GM18909 (cell line): ENCODE results near the gene PFAS.
"Not testable (repeated sequence)": the region's sequence is repeated elsewhere in the genome, so short reads cannot be mapped to it uniquely, and the experiment has no call there.

Source experiments
- ATAC-seq: cut with Tn5 transposase; IDR thresholded peaks from one replicate; pipeline ENCODE4 v1.9.1; 2021; ENCODE audit warnings: mild to moderate bottlenecking; ENCODE audit not compliant: unreplicated experiment, poor library complexity

PFAS gene

GRCh38 chr17:8225813-8226535 lies 23.1 kb upstream of the PFAS start:
- ATAC-seq = no peak

DNA sequence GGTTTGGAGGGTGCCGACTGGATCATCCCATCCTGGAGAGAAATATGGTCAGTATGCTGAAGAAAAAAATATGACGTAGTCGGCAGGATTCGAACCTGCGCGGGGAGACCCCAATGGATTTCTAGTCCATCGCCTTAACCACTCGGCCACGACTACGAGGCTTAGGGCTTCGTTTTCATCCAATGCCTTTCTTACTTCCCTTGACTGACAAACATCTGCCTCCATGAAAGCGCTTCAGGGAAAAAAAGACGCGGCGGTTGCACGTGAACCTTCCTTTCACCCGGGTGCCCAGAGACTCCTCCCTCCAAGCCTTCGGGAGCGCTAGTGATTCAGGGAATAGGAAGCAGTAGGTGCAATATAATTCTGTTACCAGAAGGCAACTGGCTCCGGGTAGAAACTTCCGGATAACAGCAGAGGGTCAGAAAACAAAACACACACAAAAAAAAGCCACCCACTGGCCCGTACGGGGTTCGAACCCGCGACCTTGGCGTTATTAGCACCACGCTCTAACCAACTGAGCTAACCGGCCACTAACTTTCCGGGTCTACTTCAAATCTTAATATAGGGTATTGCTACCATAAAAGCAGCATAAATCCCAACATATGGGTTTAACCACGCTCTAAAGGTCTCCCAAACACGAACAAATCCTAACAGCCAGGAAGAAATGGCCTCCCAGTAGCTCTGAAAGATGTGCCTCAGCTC lies 22.4 kb upstream of the PFAS start:
- ATAC-seq = no peak

DNA sequence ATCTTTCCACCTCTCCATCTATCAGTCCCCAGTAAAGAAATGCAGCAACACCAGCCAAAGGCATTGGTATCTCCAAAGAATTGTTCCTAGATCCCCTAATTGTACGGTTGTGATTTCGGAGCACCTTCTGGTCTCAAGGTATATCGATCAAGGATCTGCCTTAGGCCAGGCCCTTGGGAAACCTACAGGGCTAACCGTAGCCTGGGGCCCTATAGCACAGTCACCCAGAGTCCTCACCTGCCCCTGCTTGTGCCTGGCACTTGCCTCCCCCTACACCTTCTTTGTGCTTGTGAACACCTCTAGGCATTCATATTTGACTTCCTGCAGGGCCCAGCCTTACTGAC lies 21.9 kb upstream of the PFAS start:
- no peak for ATAC-seq

DNA sequence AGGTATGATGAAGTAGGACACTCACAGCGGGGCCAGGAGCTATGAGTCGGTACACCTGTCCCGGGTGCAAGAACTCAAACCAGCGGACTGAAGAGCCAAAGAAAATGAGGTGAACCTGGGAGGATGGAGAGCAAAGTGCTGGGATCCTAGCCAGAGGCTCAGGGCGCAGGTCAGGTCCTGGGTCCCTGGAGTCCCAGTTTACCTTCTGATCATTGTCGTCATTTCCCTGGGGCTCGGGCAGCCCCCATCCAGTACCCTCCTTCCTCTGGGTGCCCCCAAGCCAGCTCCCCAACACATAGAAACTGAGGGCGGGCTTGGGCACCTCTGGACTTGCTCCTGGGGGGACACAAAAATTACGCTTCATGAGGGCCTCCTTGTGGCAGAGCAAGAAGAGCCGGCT lies 17.4 kb upstream of the PFAS start:
- no peak for ATAC-seq

- ATAC-seq = no peak
These were observed 14.5 kb upstream of the PFAS start for GRCh38 chr17:8234361-8235270.

DNA sequence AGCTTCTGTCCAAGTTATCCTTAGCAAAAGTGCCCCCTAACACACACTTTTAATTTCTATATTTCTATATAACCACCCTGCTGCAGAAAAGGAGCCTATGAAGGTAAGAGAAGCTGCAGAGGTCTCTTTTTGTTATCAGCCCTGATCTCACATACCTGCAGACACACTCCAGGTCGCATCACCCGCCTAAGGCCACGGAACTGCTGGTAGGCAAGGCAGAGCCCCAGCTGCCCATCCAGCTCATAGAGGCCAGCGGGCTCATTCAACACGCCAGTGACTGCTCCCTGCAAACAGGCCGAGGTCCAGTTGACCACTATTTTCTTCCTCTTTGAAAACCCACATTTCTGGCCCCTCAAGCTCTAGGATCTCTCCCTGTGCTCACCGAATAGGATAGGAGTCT lies 13.4 kb upstream of the PFAS start:
- no peak for ATAC-seq

DNA sequence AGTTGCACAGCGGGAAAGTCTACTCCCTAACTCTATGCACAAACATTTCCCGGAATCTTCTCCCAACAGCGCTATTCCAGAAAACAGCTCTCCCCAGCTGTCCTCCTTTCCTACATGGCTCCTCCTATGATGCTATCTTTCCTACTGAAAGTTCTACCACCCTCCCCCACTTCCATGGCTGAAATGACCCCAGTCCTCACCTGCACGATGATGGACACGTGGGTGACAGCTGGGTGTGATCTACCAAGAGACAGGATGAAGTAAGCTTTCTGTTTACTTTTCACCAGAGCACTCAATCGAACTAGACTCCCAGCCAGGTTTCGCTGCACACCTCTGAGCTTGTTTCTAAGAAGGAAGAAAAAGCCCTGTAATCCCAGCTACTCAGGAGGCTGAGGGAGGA lies 11.9 kb upstream of the PFAS start:
- no peak for ATAC-seq

- ATAC-seq = no peak
These were observed 11.2 kb upstream of the PFAS start for GRCh38 chr17:8237886-8238285.

DNA sequence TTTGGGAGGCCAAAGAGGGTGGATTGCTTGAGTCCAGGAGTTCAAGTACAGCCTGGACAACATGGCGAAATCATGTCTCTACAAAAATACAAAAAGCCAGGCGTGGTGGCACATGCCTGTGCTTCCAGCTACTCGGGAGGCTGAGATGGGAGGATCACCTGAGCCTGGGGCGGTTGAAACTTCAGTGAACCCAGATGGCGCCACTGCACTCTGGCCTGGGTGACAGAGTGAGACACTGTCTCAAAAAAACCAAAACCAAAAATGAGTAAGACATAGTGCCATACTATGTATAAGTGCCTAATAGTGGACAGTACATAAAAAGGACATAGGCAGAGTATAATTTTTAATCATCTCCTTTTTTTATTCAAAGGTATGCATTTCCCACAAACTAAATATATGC lies 5.3 kb upstream of the PFAS start:
- ATAC-seq = no peak

GRCh38 chr17:8244768-8245167 lies 4.3 kb upstream of the PFAS start:
- ATAC-seq = no peak

DNA sequence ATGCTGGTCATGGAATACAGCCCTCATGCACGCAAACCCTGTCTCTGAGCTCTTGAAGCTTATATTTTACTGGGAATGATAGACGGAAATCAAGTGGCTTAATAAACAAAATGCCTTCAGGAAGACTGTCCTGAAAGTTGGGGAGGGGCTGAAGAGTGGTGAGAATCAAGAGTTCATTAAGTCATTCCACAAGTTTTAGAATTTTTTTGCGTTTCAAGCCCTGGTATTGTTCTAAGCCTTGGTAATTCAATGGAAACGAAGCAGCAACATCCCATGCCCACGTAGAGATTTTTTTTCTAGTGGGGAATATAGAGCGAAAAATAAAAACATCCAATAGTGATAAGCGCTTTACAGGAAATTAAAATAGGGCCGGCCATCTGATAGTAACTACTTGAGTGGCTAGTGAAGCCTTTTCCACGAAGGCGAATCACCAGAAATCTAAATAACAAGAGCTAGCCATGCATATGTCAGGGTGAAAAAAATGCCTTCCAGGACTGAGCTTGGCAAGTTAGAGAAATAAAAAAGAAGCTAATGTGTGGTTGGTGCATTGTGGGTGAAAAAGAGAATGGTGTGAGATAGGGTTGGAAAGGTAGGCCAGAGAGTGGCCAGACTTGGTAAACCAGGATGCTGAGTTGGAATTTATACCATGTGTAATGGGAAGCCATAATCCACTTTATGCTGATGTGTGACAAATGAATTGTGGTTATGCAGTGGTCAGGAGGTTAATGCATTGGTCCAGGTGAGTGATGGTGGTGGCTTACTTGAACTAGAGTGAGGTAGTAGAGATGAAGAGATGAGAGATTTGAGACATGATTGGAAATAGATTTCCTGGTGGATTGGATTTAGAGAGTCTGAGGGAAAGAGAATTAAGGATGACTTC lies 772 bp downstream of the PFAS start:
- ATAC-seq = no peak

GRCh38 chr17:8251411-8251810 lies 2.3 kb downstream of the PFAS start:
- ATAC-seq = not testable (repeated sequence)

DNA sequence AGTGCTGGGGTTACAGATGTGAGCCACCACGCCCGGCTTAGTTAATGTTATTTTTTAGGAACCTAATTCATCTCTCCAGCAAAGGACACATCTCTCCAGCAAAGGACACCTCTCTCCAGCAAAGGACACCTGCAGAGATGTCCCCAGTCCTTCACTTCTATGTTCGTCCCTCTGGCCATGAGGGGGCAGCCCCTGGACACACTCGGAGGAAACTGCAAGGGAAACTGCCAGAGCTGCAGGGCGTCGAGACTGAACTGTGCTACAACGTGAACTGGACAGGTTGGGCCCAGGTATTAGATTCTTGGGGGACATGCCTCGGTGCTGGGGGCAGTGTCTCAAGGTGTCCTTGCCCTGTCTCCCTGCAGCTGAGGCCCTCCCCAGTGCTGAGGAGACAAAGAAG lies 4.7 kb downstream of the PFAS start:
- no peak for ATAC-seq

GRCh38 chr17:8254881-8255280 lies 5.8 kb downstream of the PFAS start:
- ATAC-seq = no peak

DNA sequence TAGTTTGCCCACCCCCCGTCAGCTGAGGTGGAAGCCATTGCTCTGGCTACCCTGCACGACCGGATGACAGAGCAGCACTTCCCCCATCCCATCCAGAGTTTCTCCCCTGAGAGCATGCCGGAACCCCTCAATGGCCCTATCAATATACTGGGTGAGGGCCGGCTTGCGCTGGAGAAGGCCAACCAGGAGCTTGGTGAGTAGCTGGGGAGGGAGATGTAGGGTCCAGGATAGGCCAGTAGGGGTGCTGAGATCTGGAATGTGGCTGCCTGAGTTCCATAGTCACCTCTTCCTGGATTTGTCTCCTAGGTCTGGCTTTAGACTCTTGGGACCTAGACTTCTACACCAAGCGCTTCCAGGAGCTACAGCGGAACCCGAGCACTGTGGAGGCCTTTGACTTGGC lies 6.4 kb downstream of the PFAS start:
- no peak for ATAC-seq

GRCh38 chr17:8256291-8256690 lies 7.2 kb downstream of the PFAS start:
- no peak for ATAC-seq

GRCh38 chr17:8256691-8257090 lies 7.6 kb downstream of the PFAS start:
- no peak for ATAC-seq

DNA sequence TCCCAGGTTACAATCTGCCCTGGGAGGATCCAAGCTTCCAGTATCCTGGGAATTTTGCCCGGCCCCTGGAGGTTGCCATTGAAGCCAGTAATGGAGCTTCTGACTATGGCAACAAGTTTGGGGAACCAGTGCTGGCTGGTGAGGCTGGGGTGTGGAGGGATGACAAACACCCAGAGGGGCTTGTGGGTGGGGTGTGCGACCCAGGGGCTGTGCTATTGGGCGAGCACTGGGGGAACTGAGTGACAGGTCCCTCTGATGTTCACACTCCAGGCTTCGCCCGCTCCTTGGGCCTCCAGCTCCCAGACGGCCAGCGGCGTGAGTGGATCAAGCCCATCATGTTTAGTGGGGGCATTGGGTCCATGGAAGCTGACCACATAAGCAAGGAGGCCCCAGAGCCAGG lies 8.7 kb downstream of the PFAS start:
- no peak for ATAC-seq

DNA sequence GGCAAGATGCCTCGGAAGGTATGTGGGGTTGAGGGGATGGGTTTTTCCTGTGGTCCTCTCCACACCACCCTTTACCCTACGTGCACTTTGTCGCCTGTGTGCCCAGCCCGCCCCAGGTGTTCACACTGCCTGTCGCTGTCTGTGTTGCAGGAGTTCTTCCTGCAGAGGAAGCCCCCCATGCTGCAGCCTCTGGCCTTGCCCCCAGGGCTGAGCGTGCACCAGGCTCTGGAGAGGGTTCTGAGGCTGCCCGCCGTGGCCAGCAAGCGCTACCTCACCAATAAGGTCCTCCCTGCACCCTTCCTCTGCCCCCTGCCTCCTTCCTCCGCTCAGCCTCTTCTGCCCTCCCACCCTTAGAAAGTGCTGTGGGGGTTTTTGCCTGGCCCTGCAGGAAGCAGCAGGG lies 15.2 kb downstream of the PFAS start:
- no peak for ATAC-seq

DNA sequence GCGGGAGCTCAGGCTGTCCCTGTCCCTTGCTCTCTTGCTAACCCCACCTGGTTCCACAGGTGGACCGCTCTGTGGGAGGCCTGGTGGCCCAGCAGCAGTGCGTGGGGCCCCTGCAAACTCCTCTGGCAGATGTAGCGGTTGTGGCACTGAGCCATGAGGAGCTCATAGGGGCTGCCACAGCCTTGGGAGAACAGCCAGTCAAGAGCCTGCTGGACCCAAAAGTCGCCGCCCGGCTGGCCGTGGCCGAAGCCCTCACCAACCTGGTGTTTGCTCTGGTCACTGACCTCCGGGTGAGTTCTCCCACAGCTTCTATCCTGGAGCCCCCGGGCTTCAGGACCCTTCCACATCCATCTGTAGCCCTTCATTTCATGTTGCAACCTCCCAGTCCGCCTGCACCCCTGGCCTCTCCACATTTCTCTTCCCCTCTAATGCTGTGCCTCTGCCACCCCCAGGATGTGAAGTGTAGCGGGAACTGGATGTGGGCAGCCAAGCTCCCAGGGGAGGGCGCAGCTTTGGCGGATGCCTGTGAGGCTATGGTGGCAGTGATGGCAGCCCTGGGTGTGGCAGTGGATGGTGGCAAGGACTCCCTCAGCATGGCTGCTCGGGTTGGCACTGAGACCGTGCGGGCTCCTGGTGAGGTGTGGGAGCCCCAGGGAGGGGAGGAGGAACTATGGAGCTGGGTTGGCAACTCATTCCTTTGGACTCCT lies 15.9 kb downstream of the PFAS start:
- no peak for ATAC-seq
